Muscle layer of colon (tissue), 2 donors: ENCODE data around the gene CALHM6.
"Not testable (repeated sequence)": the region's sequence is repeated elsewhere in the genome, so short reads cannot be mapped to it uniquely, and the experiment has no call there.

ENCODE experiments used
- H3K27ac ChIP-seq: one replicate; pipeline ENCODE4 v1.7.0; 2013; ENCODE audit warnings: low read depth, mild to moderate bottlenecking, low read length, moderate library complexity
- H3K27me3 ChIP-seq, 2 donors: one replicate each; pipeline ENCODE4 v1.7.0; 2013; ENCODE audit warnings: low read length in 2 of 2, mild to moderate bottlenecking in 2 of 2; ENCODE audit not compliant: insufficient read depth in 2 of 2, control insufficient read depth in 1 of 2
- H3K36me3 ChIP-seq: one replicate; pipeline ENCODE4 v1.7.0; 2013; ENCODE audit warnings: mild to moderate bottlenecking, low read length; ENCODE audit not compliant: insufficient read depth
- H3K4me1 ChIP-seq: one replicate; pipeline ENCODE4 v1.7.0; 2013; ENCODE audit warnings: mild to moderate bottlenecking, low read length; ENCODE audit not compliant: insufficient read depth
- H3K4me3 ChIP-seq, 2 donors: one replicate each; pipeline ENCODE4 v1.7.0; 2013; ENCODE audit warnings: low read length in 2 of 2, low read depth in 1 of 2, mild to moderate bottlenecking in 1 of 2, moderate library complexity in 1 of 2
- H3K9ac ChIP-seq: one replicate; pipeline ENCODE4 v1.7.0; 2013; ENCODE audit warnings: low read length
- H3K9me3 ChIP-seq: one replicate; pipeline ENCODE4 v1.7.0; 2013; ENCODE audit warnings: mild to moderate bottlenecking, low read length
- donor health status: abdominal sarcoma.
- donor health status: Adenocarcinoma of cecum.

CALHM6 gene

GRCh38 chr6:116482780-116483179 lies 21.6 kb downstream of the CALHM6 start:
- Histone ChIP-seq H3K36me3 (no peaks in the 10 kb centered on the region), H3K9me3 (no peaks in the 10 kb centered on the region), H3K4me1 (no peaks in the 10 kb centered on the region), H3K27ac (no peak overlapping the region), H3K4me3 (no peak overlapping the region), H3K9ac (no peak overlapping the region), H3K27me3 (no peaks in the 10 kb centered on the region)

GRCh38 chr6:116483616-116484015 lies 22.4 kb downstream of the CALHM6 start:
- no peak overlapping the region for H3K27ac ChIP-seq
- no peaks in the 10 kb centered on the region for H3K36me3 ChIP-seq
- H3K4me3 ChIP-seq: no peak overlapping the region
- H3K9ac ChIP-seq: no peak overlapping the region
- no peaks in the 10 kb centered on the region for H3K4me1 ChIP-seq
- no peaks in the 10 kb centered on the region for H3K27me3 ChIP-seq
- H3K9me3 ChIP-seq: no peaks in the 10 kb centered on the region

- H3K4me1 ChIP-seq: no peaks in the 10 kb centered on the region
- H3K9ac ChIP-seq: no peak overlapping the region
- no peaks in the 10 kb centered on the region for H3K9me3 ChIP-seq
- H3K27me3 ChIP-seq: no peaks in the 10 kb centered on the region
- H3K36me3 ChIP-seq: no peaks in the 10 kb centered on the region
- H3K4me3 ChIP-seq: no peak overlapping the region
- no peak overlapping the region for H3K27ac ChIP-seq
Observed at GRCh38 chr6:116485559-116486184, 24.5 kb downstream of the CALHM6 start.

GRCh38 chr6:116491610-116492330 lies 30.6 kb downstream of the CALHM6 start:
- no peak overlapping the region for H3K4me3 ChIP-seq
- H3K27ac ChIP-seq: no peak overlapping the region
- no peaks in the 10 kb centered on the region for H3K9me3 ChIP-seq
- no peaks in the 10 kb centered on the region for H3K27me3 ChIP-seq
- H3K4me1 ChIP-seq: no peaks in the 10 kb centered on the region
- H3K36me3 ChIP-seq: no peaks in the 10 kb centered on the region
- no peak overlapping the region for H3K9ac ChIP-seq

GRCh38 chr6:116492331-116493067 lies 31.3 kb downstream of the CALHM6 start:
- H3K4me3 ChIP-seq: no peak overlapping the region
- no peaks in the 10 kb centered on the region for H3K9me3 ChIP-seq
- no peaks in the 10 kb centered on the region for H3K4me1 ChIP-seq
- H3K9ac ChIP-seq: no peak overlapping the region
- H3K27me3 ChIP-seq: no peaks in the 10 kb centered on the region
- H3K36me3 ChIP-seq: no peaks in the 10 kb centered on the region
- no peak overlapping the region for H3K27ac ChIP-seq

- H3K4me1 ChIP-seq, H3K9ac ChIP-seq, H3K9me3 ChIP-seq, H3K27ac ChIP-seq, H3K4me3 ChIP-seq, H3K27me3 ChIP-seq, H3K36me3 ChIP-seq: not testable (repeated sequence)
Observed at GRCh38 chr6:116495161-116495560, 34.0 kb downstream of the CALHM6 start.

GRCh38 chr6:116497113-116497676 lies 36.0 kb downstream of the CALHM6 start:
- Histone ChIP-seq H3K36me3 (no peaks in the 10 kb centered on the region), H3K27me3 (no peaks in the 10 kb centered on the region), H3K9me3 (no peaks in the 10 kb centered on the region), H3K27ac (no peak overlapping the region), H3K4me3 (no peak overlapping the region), H3K9ac (no peak overlapping the region), H3K4me1 (no peaks in the 10 kb centered on the region)

- no peak overlapping the region for H3K9ac ChIP-seq
- no peaks in the 10 kb centered on the region for H3K4me1 ChIP-seq
- H3K27ac ChIP-seq: no peak overlapping the region
- H3K27me3 ChIP-seq: no peaks in the 10 kb centered on the region
- H3K36me3 ChIP-seq: no peaks in the 10 kb centered on the region
- H3K9me3 ChIP-seq: no peaks in the 10 kb centered on the region
- no peak overlapping the region for H3K4me3 ChIP-seq
Observed at GRCh38 chr6:116500969-116501433, 39.8 kb downstream of the CALHM6 start.

- Histone ChIP-seq H3K4me1 (no peaks in the 10 kb centered on the region), H3K9me3 (no peaks in the 10 kb centered on the region), H3K27me3 (no peaks in the 10 kb centered on the region)
Observed at GRCh38 chr6:116507324-116507723, 46.1 kb downstream of the CALHM6 start.

GRCh38 chr6:116508527-116508926 lies 47.4 kb downstream of the CALHM6 start:
- Histone ChIP-seq H3K9ac (no peak overlapping the region), H3K27ac (no peak overlapping the region), H3K27me3 (no peaks in the 10 kb centered on the region), H3K9me3 (no peaks in the 10 kb centered on the region), H3K4me3 (no peak overlapping the region), H3K4me1 (peaks cover 9% of the 10 kb centered on the region), H3K36me3 (no peaks in the 10 kb centered on the region)

More at GRCh38 chr6:116507324-116507723, 46.1 kb downstream of the CALHM6 start:
- Histone ChIP-seq H3K9ac (no peak overlapping the region), H3K27ac (no peak overlapping the region), H3K36me3 (no peaks in the 10 kb centered on the region), H3K4me3 (no peak overlapping the region)

GRCh38 chr6:116511424-116512110 lies 50.4 kb downstream of the CALHM6 start, which contains the start of gene CALHM5:
Gene CALHM5, plus strand, starts transcription at chr6:116511639. Its CDS starts 58 bp downstream, at chr6:116511697.
- Histone ChIP-seq H3K9ac (peak within 1 kb of the TSS; percentile 65), H3K4me3 (peak within 1 kb of the TSS; percentile 22 to 72), H3K27ac (peak within 1 kb of the TSS; percentile 37), H3K4me1 (peaks cover 14% of the 10 kb centered on the region), H3K36me3 (no peaks in the 10 kb centered on the region), H3K9me3 (no peaks in the 10 kb centered on the region), H3K27me3 (no peaks in the 10 kb centered on the region)
